Measurements from ENCODE around the gene POLR2B. TPM values are rescaled to one million over a fixed set of nuclear protein-coding genes. Genes with fewer than 3 reads are reported as not detected.

POLR2B gene
- total RNA-seq, 1 experiment from 2014 or later, result 129 TPM

DNA sequence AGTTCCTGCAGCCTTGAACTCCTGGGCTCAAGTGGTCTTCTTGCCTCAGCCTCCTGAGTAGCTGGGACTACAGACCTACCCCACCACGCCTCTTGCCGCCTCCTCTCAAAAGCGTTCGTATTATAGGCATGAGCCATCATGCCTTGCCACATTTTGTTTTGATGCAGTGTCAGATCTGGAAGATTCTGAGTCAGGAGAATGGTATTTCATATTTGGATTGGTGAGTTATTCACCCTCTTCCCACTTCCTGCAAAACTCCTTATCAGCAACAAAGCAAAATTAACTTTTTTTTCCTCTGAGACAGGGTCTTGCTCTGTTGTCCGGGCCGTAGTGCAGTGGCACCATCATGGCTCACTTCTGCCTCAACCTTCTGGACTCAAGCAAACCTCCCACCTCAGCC, 41.4 kb upstream of the POLR2B start:
- Histone ChIP-seq H3K9me2 (ENCODE audit: insufficient read depth) (no peaks in the 10 kb centered on the region), H3K79me2 (ENCODE audit: insufficient read depth, low read length) (peaks cover 6% of the 10 kb centered on the region; the same call in 1 of the 2 replicates), H4K20me1 (ENCODE audit: insufficient read depth) (no peaks in the 10 kb centered on the region), H3K9me3 (ENCODE audit: control insufficient read depth in 1 of 2, insufficient read depth in 1 of 2, low read depth in 1 of 2, low read length in 2 of 2) (no peaks in the 10 kb centered on the region), H3K4me1 (ENCODE audit: control insufficient read depth in 1 of 2, insufficient read depth in 2 of 2, low read length in 2 of 2) (peaks cover 10 to 13% of the 10 kb centered on the region in 2 experiments; a peak in 3 of 4 replicates), H2AFZ (ENCODE audit: low read depth, low read length, poor library complexity, severe bottlenecking) (no peak overlapping the region), H3K9ac (ENCODE audit: low read length) (no peak overlapping the region), H3K4me2 (ENCODE audit: low read length) (peak overlapping the region; percentile 31), H3K4me3 (replicated peaks in 1 of 2; ENCODE audit: low read depth in 1 of 2, low read length in 2 of 2) (no peak overlapping the region), H3K36me3 (ENCODE audit: control insufficient read depth in 1 of 2, insufficient read depth in 2 of 2, low read length in 2 of 2) (peaks cover 0 to 7% of the 10 kb centered on the region in 2 experiments; a peak in 2 of 4 replicates), H3K27me3 (ENCODE audit: insufficient read depth, low read length) (no peaks in the 10 kb centered on the region), H3K27ac (ENCODE audit: low read depth, low read length) (no peak overlapping the region)
- no TSS peak for BruUV-seq (replicated peaks)
- DNase-seq (ENCODE audit: low read depth, low spot score) (peak; percentile 35), ATAC-seq (peak; percentile 68; the same call in 1 of the 2 replicates)
- POLR2A ChIA-PET, result no interaction called here
- RAD21 ChIA-PET (ENCODE audit: low non-redundant PET in 1 of 2, low total read pairs in 2 of 2, uncharacterized antibody in 2 of 2, unreplicated experiment in 2 of 2), result no interaction called here
- intact Hi-C loops (cut with micrococcal nuclease), result no loop called here
- CTCF ChIA-PET, result no interaction called here
- no peak for TF ChIP-seq ZFX (IDR thresholded peaks at IDR 0.05)
- TF ChIP-seq, protein P1, sequence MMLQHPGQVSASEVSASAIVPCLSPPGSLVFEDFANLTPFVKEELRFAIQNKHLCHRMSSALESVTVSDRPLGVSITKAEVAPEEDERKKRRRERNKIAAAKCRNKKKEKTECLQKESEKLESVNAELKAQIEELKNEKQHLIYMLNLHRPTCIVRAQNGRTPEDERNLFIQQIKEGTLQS (IDR thresholded peaks at IDR 0.05), result no peak
- TF ChIP-seq SRF (IDR thresholded peaks at IDR 0.05; ENCODE audit: low read depth), result no peak
- no peak for TF ChIP-seq ELF1 (IDR thresholded peaks at IDR 0.05; ENCODE audit: borderline replicate concordance, low read depth)
- TF ChIP-seq, protein P2, sequence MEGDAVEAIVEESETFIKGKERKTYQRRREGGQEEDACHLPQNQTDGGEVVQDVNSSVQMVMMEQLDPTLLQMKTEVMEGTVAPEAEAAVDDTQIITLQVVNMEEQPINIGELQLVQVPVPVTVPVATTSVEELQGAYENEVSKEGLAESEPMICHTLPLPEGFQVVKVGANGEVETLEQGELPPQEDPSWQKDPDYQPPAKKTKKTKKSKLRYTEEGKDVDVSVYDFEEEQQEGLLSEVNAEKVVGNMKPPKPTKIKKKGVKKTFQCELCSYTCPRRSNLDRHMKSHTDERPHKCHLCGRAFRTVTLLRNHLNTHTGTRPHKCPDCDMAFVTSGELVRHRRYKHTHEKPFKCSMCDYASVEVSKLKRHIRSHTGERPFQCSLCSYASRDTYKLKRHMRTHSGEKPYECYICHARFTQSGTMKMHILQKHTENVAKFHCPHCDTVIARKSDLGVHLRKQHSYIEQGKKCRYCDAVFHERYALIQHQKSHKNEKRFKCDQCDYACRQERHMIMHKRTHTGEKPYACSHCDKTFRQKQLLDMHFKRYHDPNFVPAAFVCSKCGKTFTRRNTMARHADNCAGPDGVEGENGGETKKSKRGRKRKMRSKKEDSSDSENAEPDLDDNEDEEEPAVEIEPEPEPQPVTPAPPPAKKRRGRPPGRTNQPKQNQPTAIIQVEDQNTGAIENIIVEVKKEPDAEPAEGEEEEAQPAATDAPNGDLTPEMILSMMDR (IDR thresholded peaks at IDR 0.05 in 2 of 3, conservative IDR thresholded peaks at IDR 0.05 in 1 of 3; ENCODE audit: borderline replicate concordance in 1 of 3, insufficient read depth in 1 of 3, low read depth in 2 of 3, low read length in 2 of 3), result no peak
- no peak for TF ChIP-seq EZH2phosphoT487 (IDR thresholded peaks at IDR 0.05; ENCODE audit: borderline replicate concordance)
- TF ChIP-seq FOSL1 (IDR thresholded peaks at IDR 0.05; ENCODE audit: low read depth), result peak; percentile 43; the same call in 1 of the 2 replicates
- TF ChIP-seq POLR2AphosphoS5 (IDR thresholded peaks at IDR 0.05; ENCODE audit: low read depth, low read length), result no peak
- no peak for TF ChIP-seq POLR2A (IDR thresholded peaks at IDR 0.05; ENCODE audit: borderline replicate concordance, extremely low read depth, insufficient read depth, insufficient read length)
- TF ChIP-seq CEBPB (IDR thresholded peaks at IDR 0.05; ENCODE audit: low read depth), result no peak
- no peak for TF ChIP-seq CBX3 (IDR thresholded peaks at IDR 0.05; ENCODE audit: low read depth)
- TF ChIP-seq EZH2 (IDR thresholded peaks at IDR 0.05), result no peak
- TF ChIP-seq YY1 (IDR thresholded peaks at IDR 0.05; ENCODE audit: extremely low read depth, insufficient replicate concordance, low read depth, low read length), result no peak
- 0 out of 2 replicates have a peak, but pooled peaks have one; percentile 43 for TF ChIP-seq JUND (IDR thresholded peaks at IDR 0.05)
- TF ChIP-seq TCF7L2 (IDR thresholded peaks at IDR 0.05; ENCODE audit: borderline replicate concordance, extremely low read depth, insufficient read depth, insufficient read length), result no peak
- no peak for TF ChIP-seq EGR1 (IDR thresholded peaks at IDR 0.05; ENCODE audit: low read depth)
- TF ChIP-seq SIN3A (IDR thresholded peaks at IDR 0.05; ENCODE audit: low read depth), result no peak
- TF ChIP-seq, protein P3, sequence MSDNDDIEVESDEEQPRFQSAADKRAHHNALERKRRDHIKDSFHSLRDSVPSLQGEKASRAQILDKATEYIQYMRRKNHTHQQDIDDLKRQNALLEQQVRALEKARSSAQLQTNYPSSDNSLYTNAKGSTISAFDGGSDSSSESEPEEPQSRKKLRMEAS (IDR thresholded peaks at IDR 0.05), result 0 out of 2 replicates have a peak, but pooled peaks have one; percentile 35
- no peak for TF ChIP-seq SP1 (IDR thresholded peaks at IDR 0.05; ENCODE audit: low read depth)
- TF ChIP-seq RAD21 (IDR thresholded peaks at IDR 0.05; ENCODE audit: low read depth), result no peak
- TF ChIP-seq, protein P4, sequence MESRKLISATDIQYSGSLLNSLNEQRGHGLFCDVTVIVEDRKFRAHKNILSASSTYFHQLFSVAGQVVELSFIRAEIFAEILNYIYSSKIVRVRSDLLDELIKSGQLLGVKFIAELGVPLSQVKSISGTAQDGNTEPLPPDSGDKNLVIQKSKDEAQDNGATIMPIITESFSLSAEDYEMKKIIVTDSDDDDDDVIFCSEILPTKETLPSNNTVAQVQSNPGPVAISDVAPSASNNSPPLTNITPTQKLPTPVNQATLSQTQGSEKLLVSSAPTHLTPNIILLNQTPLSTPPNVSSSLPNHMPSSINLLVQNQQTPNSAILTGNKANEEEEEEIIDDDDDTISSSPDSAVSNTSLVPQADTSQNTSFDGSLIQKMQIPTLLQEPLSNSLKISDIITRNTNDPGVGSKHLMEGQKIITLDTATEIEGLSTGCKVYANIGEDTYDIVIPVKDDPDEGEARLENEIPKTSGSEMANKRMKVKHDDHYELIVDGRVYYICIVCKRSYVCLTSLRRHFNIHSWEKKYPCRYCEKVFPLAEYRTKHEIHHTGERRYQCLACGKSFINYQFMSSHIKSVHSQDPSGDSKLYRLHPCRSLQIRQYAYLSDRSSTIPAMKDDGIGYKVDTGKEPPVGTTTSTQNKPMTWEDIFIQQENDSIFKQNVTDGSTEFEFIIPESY (IDR thresholded peaks at IDR 0.05; ENCODE audit: extremely low read depth, insufficient replicate concordance, low read length), result no peak
- TF ChIP-seq ZNF274 (IDR thresholded peaks at IDR 0.05; ENCODE audit: low read depth, low read length), result no peak
